ENCODE measurements around the gene OMP.

Gene OMP

GRCh38 chr11:77107950-77108349, 5.3 kb downstream of the OMP start:
- Histone ChIP-seq H3K36me3 (replicated peaks; ENCODE audit: insufficient read depth, low read length) (no peaks in the 10 kb centered on the region), H3F3A (ENCODE audit: insufficient read depth, low read length) (no peaks in the 10 kb centered on the region), H3K4me1 (ENCODE audit: low read length) (no peaks in the 10 kb centered on the region), H3K9me3 (replicated peaks; ENCODE audit: insufficient read depth, low read length) (no peaks in the 10 kb centered on the region), H3K9me2 (replicated peaks; ENCODE audit: insufficient read depth, low read length) (no peaks in the 10 kb centered on the region), H4K20me1 (ENCODE audit: insufficient read depth, low read length) (no peaks in the 10 kb centered on the region), H2AFZ (ENCODE audit: low read length) (no peak overlapping the region), H3K27me3 (replicated peaks; ENCODE audit: insufficient read depth, low read length) (peaks cover 8% of the 10 kb centered on the region), H3K4me2 (ENCODE audit: low read depth, low read length) (no peak overlapping the region), H3K9ac (ENCODE audit: low read length) (no peak overlapping the region), H3K4me3 (ENCODE audit: low read length) (no peak overlapping the region), H3K27ac (ENCODE audit: low read length) (no peak overlapping the region), H3K79me2 (ENCODE audit: low read length) (no peaks in the 10 kb centered on the region)
- TF ChIP-seq EZH2phosphoT487 (IDR thresholded peaks at IDR 0.05; ENCODE audit: low read length) (no peak), CTCF (IDR thresholded peaks at IDR 0.05; ENCODE audit: low read length) (no peak), EZH2 (optimal IDR thresholded peaks at IDR 0.05; ENCODE audit: low read depth, low read length) (no peak)
- no peak for DNase-seq

GRCh38 chr11:77108436-77108835, 5.8 kb downstream of the OMP start:
- H3K9me2 ChIP-seq (replicated peaks; ENCODE audit: insufficient read depth, low read length) = no peaks in the 10 kb centered on the region
- no peak overlapping the region for H3K9ac ChIP-seq (ENCODE audit: low read length)
- DNase-seq = no peak
- H3K27ac ChIP-seq (ENCODE audit: low read length) = no peak overlapping the region
- no peak overlapping the region for H3K4me3 ChIP-seq (ENCODE audit: low read length)
- H3K27me3 ChIP-seq (replicated peaks; ENCODE audit: insufficient read depth, low read length) = peaks cover 8% of the 10 kb centered on the region
- H3K79me2 ChIP-seq (ENCODE audit: low read length) = no peaks in the 10 kb centered on the region
- no peaks in the 10 kb centered on the region for H3F3A ChIP-seq (ENCODE audit: insufficient read depth, low read length)
- no peak overlapping the region for H3K4me2 ChIP-seq (ENCODE audit: low read depth, low read length)
- no peak overlapping the region for H2AFZ ChIP-seq (ENCODE audit: low read length)
- TF ChIP-seq EZH2phosphoT487 (IDR thresholded peaks at IDR 0.05; ENCODE audit: low read length) (no peak), EZH2 (optimal IDR thresholded peaks at IDR 0.05; ENCODE audit: low read depth, low read length) (no peak), CTCF (IDR thresholded peaks at IDR 0.05; ENCODE audit: low read length) (no peak)
- 0 out of 2 replicates have a peak, but pooled peaks cover 3% of the 10 kb centered on the region for H3K4me1 ChIP-seq (ENCODE audit: low read length)
- no peaks in the 10 kb centered on the region for H3K9me3 ChIP-seq (replicated peaks; ENCODE audit: insufficient read depth, low read length)
- no peaks in the 10 kb centered on the region for H3K36me3 ChIP-seq (replicated peaks; ENCODE audit: insufficient read depth, low read length)
- no peaks in the 10 kb centered on the region for H4K20me1 ChIP-seq (ENCODE audit: insufficient read depth, low read length)

GRCh38 chr11:77109236-77110019, 6.8 kb downstream of the OMP start:
- Histone ChIP-seq H3K4me3 (ENCODE audit: low read length) (no peak overlapping the region), H3K9me2 (replicated peaks; ENCODE audit: insufficient read depth, low read length) (no peaks in the 10 kb centered on the region), H3K27me3 (replicated peaks; ENCODE audit: insufficient read depth, low read length) (peaks cover 8% of the 10 kb centered on the region), H3F3A (ENCODE audit: insufficient read depth, low read length) (no peaks in the 10 kb centered on the region), H4K20me1 (ENCODE audit: insufficient read depth, low read length) (no peaks in the 10 kb centered on the region), H3K27ac (ENCODE audit: low read length) (no peak overlapping the region), H3K79me2 (ENCODE audit: low read length) (no peaks in the 10 kb centered on the region), H3K4me1 (ENCODE audit: low read length) (0 out of 2 replicates have a peak, but pooled peaks cover 3% of the 10 kb centered on the region), H3K36me3 (replicated peaks; ENCODE audit: insufficient read depth, low read length) (no peaks in the 10 kb centered on the region), H3K4me2 (ENCODE audit: low read depth, low read length) (no peak overlapping the region), H2AFZ (ENCODE audit: low read length) (no peak overlapping the region), H3K9ac (ENCODE audit: low read length) (no peak overlapping the region), H3K9me3 (replicated peaks; ENCODE audit: insufficient read depth, low read length) (no peaks in the 10 kb centered on the region)
- DNase-seq = no peak
- no peak for TF ChIP-seq EZH2 (optimal IDR thresholded peaks at IDR 0.05; ENCODE audit: low read depth, low read length)
- TF ChIP-seq EZH2phosphoT487 (IDR thresholded peaks at IDR 0.05; ENCODE audit: low read length) = no peak
- TF ChIP-seq CTCF (IDR thresholded peaks at IDR 0.05; ENCODE audit: low read length) = no peak

Data from MM.1S (cell line).